ENCODE results near the gene TSC2. TPM values are rescaled to one million over a fixed set of nuclear protein-coding genes. Genes with fewer than 3 reads are reported as not detected.

The TSC2 gene
- total RNA-seq, 1 donor from 2014 or later, result 178 TPM

DNA sequence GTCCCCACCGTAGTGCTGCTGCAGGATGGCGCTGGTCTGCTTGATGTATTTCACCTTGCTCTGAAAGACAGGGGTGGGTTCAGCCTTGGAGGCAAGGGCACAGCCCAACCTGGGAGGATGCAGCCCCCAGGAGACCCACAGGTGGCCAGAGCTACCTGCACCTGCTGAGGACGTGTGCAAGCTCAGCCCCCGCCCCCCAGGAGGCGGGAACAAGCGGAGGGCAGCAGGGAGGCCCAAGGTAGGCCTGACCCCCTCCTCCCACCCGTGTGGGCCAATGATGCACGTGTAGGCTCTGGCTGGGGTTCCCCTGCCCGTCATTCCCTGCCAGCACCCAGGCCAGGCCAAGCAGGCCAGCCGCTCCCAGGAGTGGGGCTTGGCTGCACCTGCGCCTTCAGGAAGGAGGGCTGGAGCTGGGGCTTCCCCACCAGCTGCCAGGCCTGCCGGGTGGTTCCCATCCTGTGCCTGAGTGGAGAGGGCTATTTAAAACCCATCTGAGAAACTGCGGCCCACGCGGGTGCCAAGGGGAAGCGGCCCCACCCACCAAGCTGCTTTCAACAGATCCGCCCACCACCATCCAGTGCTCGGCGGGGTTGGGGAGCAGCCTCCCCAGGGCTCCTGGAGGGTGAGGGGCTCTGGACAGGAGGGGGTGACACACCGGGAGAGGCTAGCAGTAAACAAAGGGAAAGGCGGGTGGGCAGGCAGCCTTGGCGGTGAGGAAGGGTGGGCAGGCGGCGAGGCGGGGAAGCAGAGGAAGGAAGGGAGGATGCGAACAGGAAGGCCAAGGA, 3.9 kb upstream of the TSC2 start:
- DNase-seq (ENCODE audit: low spot score), result no peak

- DNase-seq (ENCODE audit: low spot score), result no peak
Measured at GRCh38 chr16:2044541-2044940, 3.2 kb upstream of the TSC2 start.

DNA sequence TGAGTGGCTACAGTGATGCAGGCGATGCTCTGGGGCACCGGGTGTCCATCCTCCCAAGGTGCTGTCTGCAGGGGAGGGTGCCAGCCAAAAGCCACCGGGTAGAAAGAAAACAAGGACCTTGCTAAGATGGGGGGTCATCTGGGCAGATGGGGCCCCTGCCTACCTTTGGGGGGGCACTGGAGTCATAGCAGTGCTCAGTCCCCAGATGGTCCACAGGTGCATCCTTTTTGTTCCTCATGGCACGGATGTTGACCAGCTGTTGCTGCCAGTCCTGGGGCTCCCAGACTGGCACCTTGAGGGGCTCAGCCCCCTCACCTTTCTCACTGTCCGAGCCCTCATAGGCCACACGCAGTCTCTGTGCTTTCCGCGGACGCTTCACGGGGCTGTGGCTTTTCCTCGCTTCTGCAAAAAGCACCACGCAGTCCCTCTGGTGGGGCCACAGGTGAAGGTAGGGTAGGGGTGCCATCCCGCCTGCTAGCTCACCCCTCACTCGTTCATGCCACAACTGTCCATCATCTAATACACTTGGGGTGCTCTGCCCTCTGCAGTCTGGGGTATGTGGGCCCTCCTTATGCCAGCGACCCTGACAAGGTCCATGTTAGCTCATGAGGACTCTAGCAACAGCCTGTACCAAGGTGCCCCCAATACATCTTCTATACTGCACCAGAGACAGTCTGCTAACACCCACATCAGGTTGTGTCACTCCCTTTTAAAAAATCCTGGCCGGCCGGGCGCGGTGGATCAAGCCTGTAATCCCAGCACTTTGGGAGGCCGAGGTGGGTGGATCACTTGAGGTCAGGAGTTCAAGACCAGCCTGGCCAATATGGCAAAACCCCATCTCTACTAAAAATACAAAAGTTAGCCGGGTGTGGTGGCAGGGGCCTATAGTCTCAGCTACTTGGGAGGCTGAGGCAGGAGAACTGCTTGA, 1.6 kb upstream of the TSC2 start:
- DNase-seq (ENCODE audit: low spot score), result no peak

DNA sequence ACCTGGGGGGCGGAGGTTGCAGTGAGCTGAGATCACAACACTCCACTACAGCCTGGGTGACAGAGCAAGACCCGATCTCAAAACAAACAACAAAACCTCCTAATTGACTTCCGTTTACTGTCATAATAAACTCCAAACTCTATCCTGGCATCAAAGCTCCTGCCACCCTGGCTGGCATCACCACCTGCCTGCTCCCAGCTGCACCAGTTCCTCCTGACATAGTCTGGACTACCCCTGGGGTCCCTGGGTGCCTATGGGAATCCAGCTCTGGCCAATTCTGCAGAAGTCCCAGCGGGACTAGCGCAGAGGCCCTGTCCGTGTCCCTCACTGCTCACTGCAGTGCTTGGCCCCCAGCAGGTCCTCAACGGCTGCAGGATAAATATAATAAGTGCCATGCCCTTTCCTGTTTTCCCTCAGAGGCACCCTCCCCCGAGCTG, 874 bp upstream of the TSC2 start:
- no peak for DNase-seq (ENCODE audit: low spot score)

- DNase-seq (ENCODE audit: low spot score), result no peak
Measured at GRCh38 chr16:2048116-2048543, 345 bp downstream of the TSC2 start.

GRCh38 chr16:2053211-2053610, 5.4 kb downstream of the TSC2 start:
- no peak for DNase-seq (ENCODE audit: low spot score)

DNA sequence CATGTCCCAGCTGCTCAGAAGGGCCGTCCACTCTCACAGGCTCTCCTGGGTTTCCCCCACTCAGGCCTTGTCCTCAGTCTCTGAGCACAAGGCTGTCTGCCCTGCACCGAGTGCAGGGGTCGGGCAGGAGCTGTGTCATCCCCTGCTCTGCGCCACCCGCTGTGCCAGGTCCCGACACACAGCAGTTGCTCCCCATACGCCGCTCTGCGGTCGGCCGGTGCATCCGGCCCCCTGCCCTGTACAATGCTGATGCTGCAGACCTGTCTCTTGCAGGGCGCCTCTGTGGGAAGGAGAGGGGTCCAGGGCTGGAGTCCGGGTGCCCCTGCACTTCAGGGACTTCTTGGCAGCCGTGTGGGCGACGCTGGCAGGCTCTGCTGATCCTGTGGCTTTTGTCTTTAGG, 6.1 kb downstream of the TSC2 start:
- no peak for DNase-seq (ENCODE audit: low spot score)

DNA sequence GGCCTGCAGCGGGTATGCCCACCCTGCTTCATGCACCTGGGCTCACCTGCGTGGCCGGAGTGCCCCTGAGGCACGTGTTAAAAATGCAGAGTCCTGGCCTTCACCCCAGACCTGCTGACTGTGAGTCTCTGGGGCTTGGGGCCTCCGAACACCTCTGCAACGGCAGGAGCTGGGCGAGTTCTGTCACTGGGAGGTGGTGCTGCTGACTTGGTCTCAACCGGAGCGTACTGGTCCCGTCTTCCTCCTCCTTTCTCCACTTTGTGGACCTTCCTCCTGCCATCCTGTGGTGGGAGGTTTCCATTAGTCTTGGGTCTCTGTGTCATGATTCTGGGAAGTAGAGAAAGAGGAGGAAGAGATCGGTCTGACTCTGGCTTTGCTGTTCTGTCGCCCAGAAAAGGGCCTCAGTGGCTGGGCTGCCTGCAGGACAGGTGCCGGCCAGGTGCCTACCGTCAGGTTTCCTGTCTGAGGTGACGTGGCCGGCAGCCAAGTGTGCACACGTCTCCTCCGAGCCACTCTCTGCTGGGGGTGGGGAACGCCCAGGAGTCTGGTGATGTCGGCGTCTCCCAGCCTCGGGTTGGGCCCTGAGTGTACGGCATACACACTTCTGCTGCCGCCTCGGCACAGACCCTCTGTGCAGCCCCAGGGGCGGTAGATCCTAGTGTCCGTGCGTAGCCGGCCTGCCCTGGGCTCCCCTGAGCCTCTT, 6.9 kb downstream of the TSC2 start:
- no peak for DNase-seq (ENCODE audit: low spot score)

DNA sequence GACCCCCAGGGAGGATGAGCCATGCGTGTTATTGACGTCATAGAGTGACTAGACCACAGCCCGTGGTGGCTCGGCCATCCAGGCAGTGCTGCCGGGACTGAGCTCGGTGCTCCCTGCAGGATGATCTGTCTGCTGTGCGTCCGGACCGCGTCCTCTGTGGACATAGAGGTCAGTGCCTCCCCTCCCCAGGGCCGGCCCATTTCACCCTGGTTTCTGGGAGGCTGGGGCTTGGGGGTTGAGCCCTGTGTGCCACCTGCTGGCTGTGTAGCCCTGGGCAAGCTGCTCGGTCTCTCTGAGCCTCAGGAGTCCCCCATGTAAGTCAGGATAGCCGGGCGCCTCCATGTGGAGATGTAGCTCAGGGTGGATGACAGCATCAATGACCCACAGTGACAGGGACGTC, 8.3 kb downstream of the TSC2 start:
- no peak for DNase-seq (ENCODE audit: low spot score)

DNA sequence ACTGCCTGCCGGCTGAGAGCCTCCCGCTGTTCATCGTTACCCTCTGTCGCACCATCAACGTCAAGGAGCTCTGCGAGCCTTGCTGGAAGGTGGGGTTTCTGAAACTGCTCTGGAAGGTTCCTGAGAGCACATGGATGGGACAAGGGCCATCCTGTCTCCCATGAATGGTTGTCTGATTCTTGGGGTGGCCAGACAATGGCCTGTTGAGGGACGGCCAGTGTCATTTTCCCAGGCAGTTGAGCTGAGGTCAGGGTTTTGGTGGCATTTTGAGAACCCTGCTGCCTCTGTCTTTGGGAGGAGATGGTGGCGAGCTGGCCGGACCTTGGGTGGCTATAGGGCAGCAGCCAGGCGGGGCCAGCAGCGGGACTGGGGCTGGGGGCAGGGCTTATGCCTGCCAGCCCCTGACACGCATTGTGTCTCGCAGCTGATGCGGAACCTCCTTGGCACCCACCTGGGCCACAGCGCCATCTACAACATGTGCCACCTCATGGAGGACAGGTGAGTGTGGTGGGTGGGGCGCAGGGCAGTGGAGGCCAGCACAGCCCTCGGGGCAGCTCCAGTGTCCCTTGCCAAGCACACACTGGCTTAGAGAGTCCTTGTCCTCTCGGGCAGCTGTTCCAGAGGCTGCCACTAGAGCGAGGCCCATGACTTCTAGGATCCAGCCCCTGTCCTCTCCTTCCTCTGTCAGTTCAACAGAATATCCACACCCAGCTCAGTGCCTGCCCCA, 9.1 kb downstream of the TSC2 start:
- no peak for DNase-seq (ENCODE audit: low spot score)

- no peak for DNase-seq (ENCODE audit: low spot score)
Measured at GRCh38 chr16:2057438-2057837, 9.7 kb downstream of the TSC2 start.

- no peak for DNase-seq (ENCODE audit: low spot score)
Measured at GRCh38 chr16:2058420-2058819, 10.6 kb downstream of the TSC2 start.

- DNase-seq (ENCODE audit: low spot score), result no peak
Measured at GRCh38 chr16:2058872-2059271, 11.1 kb downstream of the TSC2 start.

DNA sequence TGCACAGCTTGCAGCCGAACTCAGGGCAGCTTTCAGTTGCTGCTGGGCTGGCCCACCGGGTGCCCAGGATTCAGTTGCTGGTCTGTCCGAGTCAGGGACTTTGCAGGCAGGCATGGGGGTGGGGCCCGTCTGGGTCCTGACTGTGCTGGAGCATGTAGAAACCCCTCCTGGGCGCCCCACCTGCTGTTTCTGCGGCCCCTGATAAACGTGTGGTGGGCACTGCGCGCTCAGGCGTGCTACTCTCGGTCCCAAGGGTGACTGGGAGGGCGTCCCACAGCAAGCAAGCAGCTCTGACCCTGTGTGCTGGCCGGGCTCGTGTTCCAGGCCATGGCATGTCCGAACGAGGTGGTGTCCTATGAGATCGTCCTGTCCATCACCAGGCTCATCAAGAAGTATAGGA, 12.6 kb downstream of the TSC2 start:
- no peak for DNase-seq (ENCODE audit: low spot score)

- DNase-seq (ENCODE audit: low spot score), result no peak
Measured at GRCh38 chr16:2061023-2061422, 13.2 kb downstream of the TSC2 start.

- DNase-seq (ENCODE audit: low spot score), result no peak
Measured at GRCh38 chr16:2061526-2061925, 13.7 kb downstream of the TSC2 start.

- no peak for DNase-seq (ENCODE audit: low spot score)
Measured at GRCh38 chr16:2062801-2063200, 15.0 kb downstream of the TSC2 start.

DNA sequence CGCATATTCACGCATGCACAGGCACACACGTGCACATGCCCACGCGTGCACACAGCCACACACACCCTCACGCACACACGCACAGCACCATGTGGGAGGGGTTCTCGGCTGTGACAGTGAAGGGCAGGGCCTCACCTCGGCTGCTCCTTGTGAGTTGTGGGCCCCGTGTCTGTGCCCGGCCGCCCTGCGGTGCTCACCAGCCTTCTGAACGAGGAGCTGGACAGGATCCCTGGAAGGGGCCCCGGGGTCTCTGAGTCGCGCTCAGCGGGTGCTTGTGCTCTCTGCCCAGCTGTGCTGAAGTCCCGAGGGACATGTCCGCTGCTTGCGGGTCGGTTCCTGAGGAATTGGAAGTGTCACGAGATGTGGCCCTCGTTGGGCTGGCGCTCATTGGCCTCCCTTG, 16.1 kb downstream of the TSC2 start:
- no peak for DNase-seq (ENCODE audit: low spot score)

DNA sequence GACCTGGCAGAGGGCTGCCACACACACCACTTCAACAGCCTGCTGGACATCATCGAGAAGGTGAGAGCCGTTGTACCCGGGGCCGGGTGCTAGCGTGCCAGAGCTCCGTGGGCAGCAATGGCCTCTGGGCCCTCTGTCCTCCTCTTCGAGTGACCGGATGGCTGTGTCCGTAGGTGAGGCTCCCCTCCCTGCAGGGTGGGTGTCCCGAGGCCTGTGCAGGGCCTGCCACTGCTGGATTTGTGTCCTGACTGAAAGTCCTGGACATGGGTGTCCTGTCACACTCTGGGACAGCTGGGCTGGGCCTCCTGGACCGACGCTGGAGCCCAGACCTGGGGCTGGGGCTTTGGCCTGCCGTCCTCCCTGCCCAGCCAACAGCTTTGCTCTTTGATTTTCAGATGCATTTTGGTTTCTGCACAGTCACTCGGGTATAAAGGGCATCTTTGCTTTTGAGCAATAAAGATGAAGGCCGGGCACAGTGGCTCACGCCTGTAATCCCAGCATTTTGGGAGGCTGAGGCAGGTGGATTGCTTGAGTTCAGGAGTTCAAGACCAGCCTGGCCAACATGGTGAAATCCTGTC, 16.7 kb downstream of the TSC2 start:
- DNase-seq (ENCODE audit: low spot score), result no peak

DNA sequence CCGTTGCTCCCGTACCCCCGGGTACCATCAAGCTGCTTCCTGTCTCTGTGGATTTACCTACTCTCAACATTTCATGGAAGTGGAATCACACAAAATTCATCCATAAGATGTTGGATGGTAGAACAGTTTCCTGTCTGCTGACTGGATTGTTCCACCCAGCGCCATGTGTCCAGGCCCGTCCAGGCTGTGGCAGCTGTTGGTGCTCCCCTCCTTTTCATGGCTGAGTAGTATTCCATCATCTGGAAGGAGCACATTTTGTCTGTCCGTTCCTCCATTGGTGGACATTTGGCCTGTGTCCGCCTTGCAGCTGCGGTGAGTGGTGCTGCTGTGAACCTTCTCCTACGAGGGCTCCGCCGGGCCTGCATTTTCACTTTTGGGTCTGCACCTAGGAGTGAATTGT, 18.4 kb downstream of the TSC2 start:
- DNase-seq (ENCODE audit: low spot score), result no peak
